Activated naive CD4-positive, alpha-beta T cell treated with anti-CD3 and anti-CD28 coated beads for 36 hours (primary cell): ENCODE results near the gene PSMC3. TPM values are rescaled to one million over a fixed set of nuclear protein-coding genes. Genes with fewer than 3 reads are reported as not detected.

Experiments
- CTCF ChIA-PET: fragments of 350-600 bp; sonication (Branson Sonifier 250); formaldehyde crosslinking; loops from one replicate; lab custom pipeline; 2021; ENCODE audit warnings: antibody characterized with exemption; lab: Charles Lee
- DNase-seq: peaks from one replicate; pipeline ENCODE4 v3.0.0-alpha.2; 2020
- H3K27ac Mint-ChIP-seq: one replicate; pipeline ENCODE4 v1.8.0; 2021; ENCODE audit warnings: mild to moderate bottlenecking, mixed read lengths
- H3K27me3 Mint-ChIP-seq: one replicate; pipeline ENCODE4 v1.8.0; 2021; ENCODE audit warnings: low read depth, mixed read lengths
- H3K36me3 Mint-ChIP-seq: one replicate; pipeline ENCODE4 v1.8.0; 2021; ENCODE audit warnings: low read depth, mixed read lengths
- H3K4me1 Mint-ChIP-seq: one replicate; pipeline ENCODE4 v1.8.0; 2021; ENCODE audit warnings: low read depth, mixed read lengths
- H3K4me3 Mint-ChIP-seq: one replicate; pipeline ENCODE4 v1.8.0; 2021; ENCODE audit warnings: mild to moderate bottlenecking, moderate library complexity, mixed read lengths
- H3K9me3 Mint-ChIP-seq: one replicate; pipeline ENCODE4 v1.8.0; 2021; ENCODE audit warnings: mixed read lengths
- intact Hi-C: fragments of 100-400 bp; cut with micrococcal nuclease; formaldehyde crosslinking; loops from one replicate; pipeline ENCODE4 v1.15.1; 2023
- total RNA-seq, 2 experiments: library from RNA; stranded (reverse); gene quantifications; one replicate each; pipeline ENCODE4 v1.2.3, GENCODE V29; 2021

The PSMC3 gene
- total RNA-seq, 2 experiments from 2014 or later, result 127 to 129 TPM

DNA sequence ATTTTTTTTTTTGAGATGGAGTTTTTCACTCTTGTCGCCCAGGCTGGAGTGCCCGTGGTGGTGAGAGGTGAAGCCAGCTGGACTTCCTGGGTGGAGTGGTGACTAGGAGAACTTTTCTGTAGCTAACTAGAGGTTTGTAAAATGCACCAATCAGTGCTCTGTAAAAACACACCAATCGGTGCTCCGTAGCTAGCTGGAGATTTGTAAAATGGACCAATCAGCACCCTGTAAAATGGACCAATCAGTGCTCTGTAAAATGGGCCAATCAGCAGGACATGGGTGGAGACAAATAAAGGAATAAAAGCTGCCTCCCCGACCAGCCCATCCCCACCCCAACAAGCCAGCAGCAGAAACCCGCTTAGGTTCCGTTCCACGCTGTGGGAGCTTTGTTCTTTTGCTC is 27.1 kb upstream of the PSMC3 start:
- CTCF ChIA-PET, result interaction anchor here (0.7 to 3.0 kb wide), 11 partner anchors 8 to 668 kb away, joined by 3 to 15 read pairs (median 5); no protein-coding TSS in a partner anchor

DNA sequence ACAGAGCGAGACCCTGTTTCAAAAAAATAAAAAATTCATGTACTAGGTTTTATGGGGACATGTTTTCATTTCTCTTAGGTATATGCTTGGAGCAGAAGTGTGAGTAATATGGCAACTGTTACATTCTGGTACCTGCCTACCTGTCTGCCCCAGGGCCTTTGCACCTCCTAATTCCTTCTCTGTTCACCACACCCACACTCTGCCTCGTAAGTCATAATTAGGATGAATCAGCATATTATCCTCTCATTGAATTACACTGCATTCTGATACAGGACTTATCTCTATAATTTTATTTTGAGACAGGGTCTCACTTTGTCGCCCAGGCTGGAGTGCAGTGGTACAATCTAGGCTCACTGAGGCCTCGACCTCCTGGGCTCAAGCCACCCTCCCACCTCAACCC is 25.8 kb upstream of the PSMC3 start:
- H3K4me1 Mint-ChIP-seq, result peaks cover 2% of the 10 kb centered on the region
- H3K36me3 Mint-ChIP-seq, result no peaks in the 10 kb centered on the region
- intact Hi-C loops, result loop anchor here (5.0 to 10.0 kb wide), 3 partner anchors 180 to 537 kb away; partner anchors contain the start of genes LRP4 and MADD
- no peak overlapping the region for H3K4me3 Mint-ChIP-seq
- H3K27me3 Mint-ChIP-seq, result no peaks in the 10 kb centered on the region
- H3K9me3 Mint-ChIP-seq, result no peaks in the 10 kb centered on the region
- CTCF ChIA-PET, result interaction anchor here (1.0 to 2.3 kb wide), 3 partner anchors 8 to 86 kb away, joined by 3 to 12 read pairs (median 4); no protein-coding TSS in a partner anchor
- no peak for DNase-seq
- no peak overlapping the region for H3K27ac Mint-ChIP-seq

More for the DNA sequence above, 27.1 kb upstream of the PSMC3 start:
- Mint-ChIP-seq H3K9me3 (no peaks in the 10 kb centered on the region), H3K27me3 (no peaks in the 10 kb centered on the region), H3K4me3 (no peak overlapping the region), H3K36me3 (no peaks in the 10 kb centered on the region), H3K27ac (no peak overlapping the region), H3K4me1 (peaks cover 2% of the 10 kb centered on the region)
- intact Hi-C loops, result loop anchor here (5.0 to 10.0 kb wide), 3 partner anchors 181 to 539 kb away; partner anchors contain the start of genes LRP4 and MADD
- no peak for DNase-seq

DNA sequence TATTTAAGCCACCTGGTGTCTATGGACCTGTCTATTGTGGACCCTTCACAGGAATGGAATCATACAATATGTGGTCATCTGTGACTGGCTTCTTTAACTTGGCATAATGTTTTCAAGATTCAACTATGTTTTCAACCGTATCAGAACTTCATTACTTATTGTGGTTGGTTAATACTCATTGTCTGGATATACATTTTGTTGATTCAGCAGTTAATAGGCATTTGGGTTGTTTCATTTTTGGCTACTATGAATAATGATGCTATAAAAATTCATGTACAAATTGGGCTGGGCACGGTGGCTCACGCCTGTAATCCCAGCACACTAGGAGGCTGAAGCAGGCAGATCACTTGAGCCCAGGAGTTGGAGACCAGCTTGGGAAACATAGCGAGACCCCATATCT is 25.2 kb upstream of the PSMC3 start:
- CTCF ChIA-PET, result interaction anchor here (1.0 to 2.3 kb wide), 3 partner anchors 8 to 86 kb away, joined by 3 to 12 read pairs (median 4); no protein-coding TSS in a partner anchor
- Mint-ChIP-seq H3K27me3 (no peaks in the 10 kb centered on the region), H3K36me3 (no peaks in the 10 kb centered on the region), H3K4me3 (no peak overlapping the region), H3K4me1 (peaks cover 2% of the 10 kb centered on the region), H3K27ac (no peak overlapping the region), H3K9me3 (no peaks in the 10 kb centered on the region)
- DNase-seq, result no peak
- intact Hi-C loops, result loop anchor here (5.0 to 10.0 kb wide), 3 partner anchors 179 to 537 kb away; partner anchors contain the start of genes LRP4 and MADD

DNA sequence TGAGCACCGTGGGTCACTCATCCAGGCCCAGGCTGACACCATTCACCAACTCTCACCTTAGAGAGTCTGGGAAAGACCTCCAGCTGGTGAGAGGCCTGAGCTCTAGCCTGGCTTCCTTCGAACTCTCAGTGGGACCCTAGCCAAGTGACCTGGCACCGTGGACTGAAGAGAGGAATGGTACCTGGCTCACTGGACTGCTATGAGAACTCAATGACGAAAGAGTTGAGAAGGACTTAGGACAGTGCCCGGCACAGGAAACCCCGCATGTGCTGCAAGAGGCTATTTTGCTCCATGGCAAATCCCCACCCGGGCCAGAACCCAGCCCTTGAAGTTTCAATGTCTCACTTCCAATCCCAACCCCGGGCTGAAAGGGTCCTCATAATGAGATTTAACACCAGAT is 23.3 kb upstream of the PSMC3 start:
- Mint-ChIP-seq H3K4me3 (no peak overlapping the region), H3K27me3 (no peaks in the 10 kb centered on the region), H3K4me1 (peaks cover under 1% of the 10 kb centered on the region), H3K9me3 (no peaks in the 10 kb centered on the region), H3K27ac (no peak overlapping the region), H3K36me3 (no peaks in the 10 kb centered on the region)
- CTCF ChIA-PET, result interaction anchor here (2.2 kb wide), 1 partner anchor 76 kb away, joined by 6 read pairs; no protein-coding TSS in a partner anchor
- DNase-seq, result no peak
- intact Hi-C loops, result no loop called here

DNA sequence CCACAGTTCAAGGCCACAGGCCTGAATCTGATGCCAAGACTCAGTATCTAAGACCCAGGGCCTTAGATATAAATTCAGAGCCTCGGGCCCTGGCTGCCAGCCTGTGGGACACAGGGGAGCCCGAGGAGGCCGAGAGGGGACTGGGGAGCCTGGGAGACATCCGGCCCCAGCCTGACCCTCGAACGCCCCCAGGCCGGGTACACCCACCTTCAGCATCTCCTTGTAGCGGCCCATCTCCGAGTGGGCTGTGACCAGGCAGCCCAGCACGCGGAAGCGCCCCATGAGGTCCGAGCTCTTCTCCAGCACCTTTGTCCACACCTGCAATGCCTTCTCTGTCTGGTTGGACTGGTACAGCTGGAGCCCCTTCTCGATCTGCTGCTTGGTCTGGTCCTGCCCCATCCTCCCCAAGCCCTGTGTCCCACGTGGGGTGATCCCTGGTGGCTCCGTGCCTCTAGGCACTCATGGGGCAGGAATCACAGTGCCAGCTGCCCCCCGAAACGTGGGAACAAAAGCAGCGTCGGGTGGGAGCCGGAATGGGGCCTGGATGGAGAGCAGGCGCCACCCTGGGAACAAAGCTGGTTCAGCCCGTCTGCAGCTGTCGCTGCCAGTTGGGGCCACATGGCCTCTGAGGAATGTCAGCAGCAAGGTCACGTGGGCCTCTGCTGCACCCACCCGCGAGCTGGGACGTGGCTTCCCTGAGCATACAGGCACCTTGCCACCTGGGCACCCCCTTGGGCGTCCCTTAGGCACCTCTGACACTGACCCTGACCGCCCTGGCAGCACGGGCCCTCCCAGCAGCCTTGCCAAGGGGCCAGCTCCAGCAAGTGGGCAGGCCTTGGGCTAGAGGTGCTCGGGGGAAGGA is 22.6 kb upstream of the PSMC3 start, which contains the start of gene RAPSN:
Gene RAPSN (minus strand): TSS at position 571 of the 862 bp plus-strand sequence. CDS start 172 bp downstream, at position 399.
- no peaks in the 10 kb centered on the region for H3K36me3 Mint-ChIP-seq
- no peak within 1 kb of the TSS for H3K27ac Mint-ChIP-seq
- no peaks in the 10 kb centered on the region for H3K4me1 Mint-ChIP-seq
- no peaks in the 10 kb centered on the region for H3K27me3 Mint-ChIP-seq
- H3K9me3 Mint-ChIP-seq, result no peaks in the 10 kb centered on the region
- intact Hi-C loops, result no loop called here
- no peak for DNase-seq
- CTCF ChIA-PET, result interaction anchor here (2.2 kb wide), 1 partner anchor 75 kb away, joined by 6 read pairs; no protein-coding TSS in a partner anchor
- H3K4me3 Mint-ChIP-seq, result no peak within 1 kb of the TSS

DNA sequence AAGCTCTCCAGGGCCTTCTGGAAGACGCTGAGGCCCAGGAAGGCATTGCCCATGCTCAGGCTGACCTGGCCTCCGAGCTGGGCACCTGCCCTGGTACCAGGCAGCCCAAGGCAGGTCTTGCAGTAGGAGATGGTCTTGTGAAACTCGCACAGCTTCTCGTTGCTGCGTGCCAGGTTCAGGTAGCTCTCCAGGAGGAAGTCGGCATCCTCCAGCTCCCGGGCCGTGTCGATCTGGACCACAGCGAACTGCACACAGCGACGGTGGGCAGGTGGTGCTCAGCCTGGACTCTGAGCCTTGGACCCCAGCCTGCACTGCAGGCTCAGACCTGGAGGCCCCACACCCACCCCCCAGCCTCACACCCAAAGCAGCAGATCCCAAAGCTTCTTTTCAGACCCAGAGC is 21.7 kb upstream of the PSMC3 start:
- no peak overlapping the region for H3K27ac Mint-ChIP-seq
- H3K4me3 Mint-ChIP-seq, result no peak overlapping the region
- no peaks in the 10 kb centered on the region for H3K36me3 Mint-ChIP-seq
- no peak for DNase-seq
- no peaks in the 10 kb centered on the region for H3K9me3 Mint-ChIP-seq
- no peaks in the 10 kb centered on the region for H3K27me3 Mint-ChIP-seq
- CTCF ChIA-PET, result interaction anchor here (2.2 kb wide), 1 partner anchor 74 kb away, joined by 6 read pairs; no protein-coding TSS in a partner anchor
- no peaks in the 10 kb centered on the region for H3K4me1 Mint-ChIP-seq
- intact Hi-C loops, result no loop called here

DNA sequence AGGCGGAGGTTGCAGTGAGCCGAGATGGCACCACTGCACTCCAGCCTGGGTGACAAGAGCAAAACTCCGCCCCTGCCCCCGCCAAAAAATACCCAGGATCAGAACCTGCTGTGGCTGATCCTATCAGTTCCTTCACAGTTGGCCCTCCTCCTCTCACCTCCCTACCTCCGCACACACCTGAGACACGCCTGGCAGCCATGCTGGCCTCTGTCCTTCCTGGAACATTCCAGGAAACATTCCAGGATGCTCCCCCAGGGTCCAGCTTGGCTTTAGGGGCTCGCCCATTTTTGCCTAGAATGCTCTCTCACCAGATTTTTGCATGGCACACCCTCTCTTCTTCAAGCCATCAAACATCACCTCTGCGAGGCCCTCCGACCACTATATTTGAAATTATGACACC is 20.6 kb upstream of the PSMC3 start:
- Mint-ChIP-seq H3K4me1 (no peaks in the 10 kb centered on the region), H3K9me3 (no peaks in the 10 kb centered on the region), H3K27ac (no peak overlapping the region), H3K4me3 (no peak overlapping the region), H3K27me3 (no peaks in the 10 kb centered on the region), H3K36me3 (no peaks in the 10 kb centered on the region)
- CTCF ChIA-PET, result no interaction called here
- intact Hi-C loops, result no loop called here
- DNase-seq, result no peak

DNA sequence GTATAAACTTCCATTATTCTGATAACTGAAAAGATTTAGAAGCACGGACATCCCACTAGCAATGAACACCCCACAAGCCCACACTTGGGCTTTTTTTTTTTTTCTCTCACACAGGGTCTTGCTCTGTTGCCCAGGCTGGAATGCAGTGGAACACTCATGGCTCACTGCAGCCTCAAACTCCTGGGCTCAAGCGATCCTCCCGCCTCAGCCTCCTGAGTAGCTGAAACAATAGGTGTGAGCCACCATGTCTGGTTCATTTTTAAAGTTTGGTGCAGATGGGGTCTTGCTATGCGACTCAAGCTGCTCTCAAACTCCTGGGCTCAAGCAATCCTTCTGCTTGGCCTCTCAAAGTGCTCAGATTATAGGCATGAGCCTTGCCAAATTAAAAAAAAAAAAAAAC is 19.6 kb upstream of the PSMC3 start:
- Mint-ChIP-seq H3K27ac (no peak overlapping the region), H3K36me3 (no peaks in the 10 kb centered on the region), H3K9me3 (no peaks in the 10 kb centered on the region), H3K27me3 (no peaks in the 10 kb centered on the region), H3K4me1 (no peaks in the 10 kb centered on the region), H3K4me3 (no peak overlapping the region)
- intact Hi-C loops, result no loop called here
- no peak for DNase-seq
- CTCF ChIA-PET, result interaction anchor here (0.6 to 0.7 kb wide), 3 partner anchors 9 to 195 kb away, joined by 3 to 7 read pairs (median 4); no protein-coding TSS in a partner anchor

DNA sequence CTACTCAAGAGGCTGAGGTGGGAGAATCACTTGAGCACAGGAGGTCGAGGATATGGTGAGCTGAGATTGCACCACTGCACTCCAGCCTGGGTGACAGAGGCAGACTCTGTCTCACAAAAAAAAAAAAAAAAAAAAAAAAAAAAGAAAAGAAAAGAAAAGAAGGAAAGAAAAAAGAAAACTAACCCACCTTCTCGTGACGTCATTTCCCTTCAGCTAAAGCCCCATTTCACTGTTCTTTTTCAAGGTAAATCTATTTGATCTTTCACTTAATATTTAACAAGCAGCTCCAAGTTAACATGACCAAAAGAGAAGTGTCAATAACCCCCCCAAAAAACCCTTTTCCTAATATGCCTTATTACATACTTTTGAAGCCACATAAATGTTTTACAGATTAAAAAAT is 17.6 kb upstream of the PSMC3 start:
- no peaks in the 10 kb centered on the region for H3K9me3 Mint-ChIP-seq
- no peaks in the 10 kb centered on the region for H3K36me3 Mint-ChIP-seq
- CTCF ChIA-PET, result interaction anchor here (0.6 to 1.8 kb wide), 6 partner anchors 9 to 122 kb away, joined by 3 to 12 read pairs (median 4); no protein-coding TSS in a partner anchor
- H3K27me3 Mint-ChIP-seq, result no peaks in the 10 kb centered on the region
- intact Hi-C loops, result no loop called here
- DNase-seq, result no peak
- no peak overlapping the region for H3K27ac Mint-ChIP-seq
- no peak overlapping the region for H3K4me3 Mint-ChIP-seq
- no peaks in the 10 kb centered on the region for H3K4me1 Mint-ChIP-seq

DNA sequence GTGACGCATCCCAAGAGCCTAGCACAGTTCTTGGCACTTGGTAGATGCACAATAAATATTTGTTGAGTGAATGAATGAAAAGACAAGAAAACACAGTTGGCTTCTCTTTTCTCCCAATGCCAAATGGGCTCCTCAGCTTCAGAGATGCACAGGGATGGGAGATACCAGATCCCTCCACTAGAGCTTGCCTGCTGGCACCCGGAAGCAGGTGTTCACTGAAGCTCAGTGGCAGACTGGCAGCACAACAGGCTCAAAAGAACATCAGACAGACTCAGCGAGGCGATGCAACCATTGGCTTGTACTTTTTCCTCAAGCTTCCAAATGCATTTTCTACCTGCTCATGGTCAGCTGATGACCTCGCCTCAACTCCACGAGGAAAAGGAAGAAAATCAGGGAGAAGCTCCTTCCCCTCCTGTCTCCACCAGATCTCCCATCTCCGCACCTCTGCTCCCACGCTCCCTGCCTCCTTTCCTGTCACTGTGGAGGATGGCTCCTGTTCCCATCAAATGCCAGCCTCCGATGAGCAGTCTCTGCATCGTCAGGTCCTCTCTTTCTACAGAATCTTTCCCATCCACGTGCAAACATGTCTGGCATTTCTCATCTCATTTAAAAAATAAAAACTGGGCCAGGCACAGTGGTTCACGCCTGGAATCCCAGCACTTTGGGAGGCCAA is 16.9 kb upstream of the PSMC3 start:
- intact Hi-C loops, result no loop called here

DNA sequence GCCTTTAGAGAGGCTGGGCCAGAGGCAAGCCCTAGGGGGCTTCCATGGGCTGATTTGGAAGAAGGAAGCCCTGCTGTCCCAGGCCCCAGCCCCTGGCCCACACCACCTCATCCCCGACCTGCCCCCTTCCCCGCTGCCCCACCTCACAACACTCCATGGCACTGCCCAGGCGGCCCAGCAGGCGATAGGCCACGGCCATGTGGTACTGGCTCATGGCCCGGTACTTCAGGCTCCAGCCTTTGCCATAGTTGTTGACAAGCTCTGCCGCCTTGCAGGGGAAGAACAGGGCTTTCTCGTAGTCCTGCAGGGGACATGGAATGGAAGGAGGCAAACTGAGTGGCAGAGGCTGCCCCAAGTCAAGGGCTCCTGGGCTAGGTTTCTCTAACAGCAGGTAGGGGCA is 16.3 kb upstream of the PSMC3 start:
- no peak for DNase-seq
- CTCF ChIA-PET, result interaction anchor here (1.8 kb wide), 1 partner anchor 10 kb away, joined by 12 read pairs; no protein-coding TSS in a partner anchor
- Mint-ChIP-seq H3K36me3 (no peaks in the 10 kb centered on the region), H3K27ac (no peak overlapping the region), H3K4me1 (no peaks in the 10 kb centered on the region), H3K27me3 (no peaks in the 10 kb centered on the region), H3K4me3 (no peak overlapping the region), H3K9me3 (no peaks in the 10 kb centered on the region)
- intact Hi-C loops, result no loop called here

More for the DNA sequence above, 16.9 kb upstream of the PSMC3 start:
- no peak for DNase-seq
- H3K27me3 Mint-ChIP-seq, result no peaks in the 10 kb centered on the region
- H3K9me3 Mint-ChIP-seq, result no peaks in the 10 kb centered on the region
- CTCF ChIA-PET, result interaction anchor here (0.6 to 1.8 kb wide), 5 partner anchors 9 to 123 kb away, joined by 3 to 12 read pairs (median 4); no protein-coding TSS in a partner anchor
- no peaks in the 10 kb centered on the region for H3K4me1 Mint-ChIP-seq
- H3K36me3 Mint-ChIP-seq, result no peaks in the 10 kb centered on the region
- no peak overlapping the region for H3K27ac Mint-ChIP-seq
- no peak overlapping the region for H3K4me3 Mint-ChIP-seq

DNA sequence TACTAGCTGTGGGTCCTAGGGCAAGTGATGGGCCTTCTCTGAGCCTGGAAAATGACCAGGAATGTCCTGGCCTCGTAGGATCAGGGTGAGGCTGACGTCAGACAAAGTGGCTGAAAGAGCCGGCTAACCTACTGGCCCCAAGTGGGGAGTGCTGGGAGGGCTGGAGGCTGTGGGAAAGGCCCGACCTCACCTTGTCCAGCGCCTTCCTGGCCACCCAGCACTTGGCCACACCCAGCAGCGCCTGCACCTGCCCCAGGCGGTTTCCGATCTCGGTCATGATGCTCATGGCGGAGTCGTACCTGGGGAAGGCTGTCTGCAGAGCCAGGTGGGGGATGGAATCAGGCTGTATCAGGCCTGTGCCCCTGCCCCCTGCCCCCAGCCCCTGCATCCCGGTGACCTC is 15.2 kb upstream of the PSMC3 start:
- H3K4me1 Mint-ChIP-seq, result no peaks in the 10 kb centered on the region
- no peak overlapping the region for H3K4me3 Mint-ChIP-seq
- CTCF ChIA-PET, result no interaction called here
- no peaks in the 10 kb centered on the region for H3K27me3 Mint-ChIP-seq
- H3K9me3 Mint-ChIP-seq, result no peaks in the 10 kb centered on the region
- no peaks in the 10 kb centered on the region for H3K36me3 Mint-ChIP-seq
- intact Hi-C loops, result no loop called here
- no peak for DNase-seq
- H3K27ac Mint-ChIP-seq, result no peak overlapping the region
